ENCODE results near the gene STEAP3. TPM values are rescaled to one million over a fixed set of nuclear protein-coding genes. Genes with fewer than 3 reads are reported as not detected.

The STEAP3 gene
- total and polyA plus RNA-seq, 12 donors = 5.0 to 18.2 (median 7.4) TPM

DNA sequence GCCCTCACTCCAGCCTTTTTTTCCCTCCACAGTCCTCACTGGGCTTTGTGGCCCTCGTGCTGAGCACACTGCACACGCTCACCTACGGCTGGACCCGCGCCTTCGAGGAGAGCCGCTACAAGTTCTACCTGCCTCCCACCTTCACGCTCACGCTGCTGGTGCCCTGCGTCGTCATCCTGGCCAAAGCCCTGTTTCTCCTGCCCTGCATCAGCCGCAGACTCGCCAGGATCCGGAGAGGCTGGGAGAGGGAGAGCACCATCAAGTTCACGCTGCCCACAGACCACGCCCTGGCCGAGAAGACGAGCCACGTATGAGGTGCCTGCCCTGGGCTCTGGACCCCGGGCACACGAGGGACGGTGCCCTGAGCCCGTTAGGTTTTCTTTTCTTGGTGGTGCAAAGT lies 39.4 kb downstream of the STEAP3 start:
- Histone ChIP-seq H3K27ac (no peak overlapping the region), H3K27me3 (no peaks in the 10 kb centered on the region), H3K9me3 (no peaks in the 10 kb centered on the region), H3K4me1 (peaks cover 0 to 13% (median 0%) of the 10 kb centered on the region in 9 donors), H3K4me3 (no peak overlapping the region), H3K36me3 (no peaks in the 10 kb centered on the region)
- intact Hi-C loops (cut with DNase I) = loop anchor here in 1 of 10 donors (5.0 kb wide), 1 partner anchor 41 kb away; the partner anchor contains the start of gene STEAP3
- DNase-seq = no peak
- WGBS, 2 donors = 96 to 97% methylated on average over 23 of the region's 23 CpGs
- ATAC-seq = peak in 1 of 8 donors; percentile 24
- TF ChIP-seq, protein P1, sequence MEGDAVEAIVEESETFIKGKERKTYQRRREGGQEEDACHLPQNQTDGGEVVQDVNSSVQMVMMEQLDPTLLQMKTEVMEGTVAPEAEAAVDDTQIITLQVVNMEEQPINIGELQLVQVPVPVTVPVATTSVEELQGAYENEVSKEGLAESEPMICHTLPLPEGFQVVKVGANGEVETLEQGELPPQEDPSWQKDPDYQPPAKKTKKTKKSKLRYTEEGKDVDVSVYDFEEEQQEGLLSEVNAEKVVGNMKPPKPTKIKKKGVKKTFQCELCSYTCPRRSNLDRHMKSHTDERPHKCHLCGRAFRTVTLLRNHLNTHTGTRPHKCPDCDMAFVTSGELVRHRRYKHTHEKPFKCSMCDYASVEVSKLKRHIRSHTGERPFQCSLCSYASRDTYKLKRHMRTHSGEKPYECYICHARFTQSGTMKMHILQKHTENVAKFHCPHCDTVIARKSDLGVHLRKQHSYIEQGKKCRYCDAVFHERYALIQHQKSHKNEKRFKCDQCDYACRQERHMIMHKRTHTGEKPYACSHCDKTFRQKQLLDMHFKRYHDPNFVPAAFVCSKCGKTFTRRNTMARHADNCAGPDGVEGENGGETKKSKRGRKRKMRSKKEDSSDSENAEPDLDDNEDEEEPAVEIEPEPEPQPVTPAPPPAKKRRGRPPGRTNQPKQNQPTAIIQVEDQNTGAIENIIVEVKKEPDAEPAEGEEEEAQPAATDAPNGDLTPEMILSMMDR (IDR thresholded peaks at IDR 0.05) = no peak

DNA sequence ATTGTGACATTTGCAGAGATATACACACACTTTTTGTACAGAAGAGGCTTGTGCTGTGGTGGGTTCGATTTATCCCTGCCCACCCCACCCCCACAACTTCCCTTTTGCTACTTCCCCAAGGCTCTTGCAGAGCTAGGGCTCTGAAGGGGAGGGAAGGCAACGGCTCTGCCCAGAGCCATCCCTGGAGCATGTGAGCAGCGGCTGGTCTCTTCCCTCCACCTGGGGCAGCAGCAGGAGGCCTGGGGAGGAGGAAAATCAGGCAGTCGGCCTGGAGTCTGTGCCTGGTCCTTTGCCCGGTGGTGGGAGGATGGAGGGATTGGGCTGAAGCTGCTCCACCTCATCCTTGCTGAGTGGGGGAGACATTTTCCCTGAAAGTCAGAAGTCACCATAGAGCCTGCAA lies 40.0 kb downstream of the STEAP3 start:
- ATAC-seq (peak in 2 of 8 donors; percentile 38 to 41), DNase-seq (no peak)
- Histone ChIP-seq H3K27me3 (no peaks in the 10 kb centered on the region), H3K36me3 (no peaks in the 10 kb centered on the region), H3K27ac (no peak overlapping the region), H3K4me1 (peaks cover 0 to 13% (median 0%) of the 10 kb centered on the region in 9 donors), H3K4me3 (no peak overlapping the region), H3K9me3 (no peaks in the 10 kb centered on the region)
- TF ChIP-seq, protein P1 (IDR thresholded peaks at IDR 0.05) = no peak
- intact Hi-C loops (cut with DNase I) = loop anchor here in 2 of 10 donors (2.0 to 5.0 kb wide), 2 partner anchors 41 to 45 kb away; partner anchors contain the start of gene STEAP3 (in 1 of the 2)
- WGBS, 2 donors = 58 to 67% methylated on average over 5 of the region's 5 CpGs

DNA sequence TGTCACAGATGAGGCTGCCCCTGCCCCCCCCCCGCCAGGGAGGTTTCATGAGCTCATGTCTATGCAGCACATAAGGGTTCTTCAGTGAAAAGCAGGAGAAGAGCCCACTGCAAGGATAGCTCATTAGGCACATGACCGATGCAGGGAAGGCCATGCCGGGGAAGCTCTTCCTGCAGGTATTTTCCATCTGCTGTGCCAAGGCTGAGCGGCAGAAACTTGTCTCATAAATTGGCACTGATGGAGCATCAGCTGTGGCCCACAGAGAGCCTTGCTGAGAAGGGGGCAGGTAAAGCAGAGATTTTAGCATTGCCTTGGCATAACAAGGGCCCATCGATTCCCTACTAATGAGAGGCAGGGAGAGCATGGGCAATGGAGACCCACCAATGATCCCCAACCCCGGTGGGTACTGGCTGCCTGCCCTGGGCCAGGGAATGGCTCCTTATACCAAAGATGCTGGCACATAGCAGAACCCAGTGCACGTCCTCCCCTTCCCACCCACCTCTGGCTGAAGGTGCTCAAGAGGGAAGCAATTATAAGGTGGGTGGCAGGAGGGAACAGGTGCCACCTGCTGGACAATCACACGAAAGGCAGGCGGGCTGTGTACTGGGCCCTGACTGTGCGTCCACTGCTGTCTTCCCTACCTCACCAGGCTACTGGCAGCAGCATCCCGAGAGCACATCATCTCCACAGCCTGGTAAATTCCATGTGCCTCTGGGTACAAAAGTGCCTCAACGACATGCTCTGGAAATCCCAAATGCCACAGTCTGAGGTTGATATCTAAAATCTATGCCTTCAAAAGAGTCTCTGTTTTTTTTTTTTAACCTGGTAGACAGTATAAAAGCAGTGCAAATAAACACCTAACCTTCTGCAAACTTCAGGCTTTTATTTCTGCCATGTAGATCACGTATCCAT lies 41.4 kb downstream of the STEAP3 start:
- peak in 1 of 2 donors; percentile 23 for DNase-seq
- 50 to 58% methylated on average over 13 of the region's 13 CpGs for WGBS, 2 donors

DNA sequence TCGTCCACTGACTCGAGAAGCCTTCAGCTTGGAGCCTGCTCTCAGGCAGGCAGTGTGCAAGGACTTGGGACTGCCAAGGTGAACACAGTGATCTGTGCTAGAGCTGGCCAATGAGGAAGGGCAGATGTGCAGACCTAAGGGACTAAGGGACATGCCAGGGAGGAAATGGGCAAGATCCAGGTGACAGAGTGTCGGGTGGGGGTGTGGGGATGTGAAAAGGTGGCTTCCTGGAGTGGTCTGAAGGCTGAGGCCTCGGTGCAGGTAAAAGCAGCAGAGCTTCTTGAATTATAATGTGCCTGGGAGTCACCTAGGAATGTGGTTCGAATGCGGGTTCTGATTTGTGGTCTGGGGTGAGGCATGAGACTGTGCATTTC lies 42.0 kb downstream of the STEAP3 start:
- Histone ChIP-seq H3K27ac (no peak overlapping the region), H3K9me3 (peaks cover 0 to 6% (median 0%) of the 10 kb centered on the region in 11 donors), H3K27me3 (no peaks in the 10 kb centered on the region), H3K4me3 (no peak overlapping the region), H3K36me3 (no peaks in the 10 kb centered on the region), H3K4me1 (peaks cover 0 to 13% (median 0%) of the 10 kb centered on the region in 9 donors)
- WGBS, 2 donors = 93 to 94% methylated on average over 6 of the region's 6 CpGs
- TF ChIP-seq, protein P1 (IDR thresholded peaks at IDR 0.05) = no peak
- no peak for DNase-seq
- no peak for ATAC-seq
- intact Hi-C loops (cut with DNase I) = loop anchor here in 2 of 10 donors (2.0 to 5.0 kb wide), 2 partner anchors 47 to 253 kb away; no protein-coding TSS in a partner anchor

More for the DNA sequence above, 41.4 kb downstream of the STEAP3 start:
- H3K4me1 ChIP-seq = peaks cover 0 to 13% (median 0%) of the 10 kb centered on the region in 9 donors
- no peaks in the 10 kb centered on the region for H3K27me3 ChIP-seq
- H3K4me3 ChIP-seq = no peak overlapping the region
- H3K9me3 ChIP-seq = peaks cover 0 to 3% (median 0%) of the 10 kb centered on the region in 11 donors
- peak; percentile 71 to 89 (median 83) for ATAC-seq
- intact Hi-C loops (cut with DNase I) = loop anchor here in 2 of 10 donors (2.0 to 5.0 kb wide), 3 partner anchors 43 to 253 kb away; partner anchors contain the start of gene STEAP3 (in 1 of the 2)
- H3K36me3 ChIP-seq = no peaks in the 10 kb centered on the region
- no peak overlapping the region for H3K27ac ChIP-seq
- TF ChIP-seq, protein P1 (IDR thresholded peaks at IDR 0.05) = peak; percentile 33 to 76 (median 72)
